Measurements from ENCODE around the gene ONECUT1.

Gene ONECUT1

GRCh38 chr15:52745326-52746161, 44.6 kb downstream of the ONECUT1 start:
- TF ChIP-seq, protein P1, sequence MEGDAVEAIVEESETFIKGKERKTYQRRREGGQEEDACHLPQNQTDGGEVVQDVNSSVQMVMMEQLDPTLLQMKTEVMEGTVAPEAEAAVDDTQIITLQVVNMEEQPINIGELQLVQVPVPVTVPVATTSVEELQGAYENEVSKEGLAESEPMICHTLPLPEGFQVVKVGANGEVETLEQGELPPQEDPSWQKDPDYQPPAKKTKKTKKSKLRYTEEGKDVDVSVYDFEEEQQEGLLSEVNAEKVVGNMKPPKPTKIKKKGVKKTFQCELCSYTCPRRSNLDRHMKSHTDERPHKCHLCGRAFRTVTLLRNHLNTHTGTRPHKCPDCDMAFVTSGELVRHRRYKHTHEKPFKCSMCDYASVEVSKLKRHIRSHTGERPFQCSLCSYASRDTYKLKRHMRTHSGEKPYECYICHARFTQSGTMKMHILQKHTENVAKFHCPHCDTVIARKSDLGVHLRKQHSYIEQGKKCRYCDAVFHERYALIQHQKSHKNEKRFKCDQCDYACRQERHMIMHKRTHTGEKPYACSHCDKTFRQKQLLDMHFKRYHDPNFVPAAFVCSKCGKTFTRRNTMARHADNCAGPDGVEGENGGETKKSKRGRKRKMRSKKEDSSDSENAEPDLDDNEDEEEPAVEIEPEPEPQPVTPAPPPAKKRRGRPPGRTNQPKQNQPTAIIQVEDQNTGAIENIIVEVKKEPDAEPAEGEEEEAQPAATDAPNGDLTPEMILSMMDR (IDR thresholded peaks at IDR 0.05; ENCODE audit: borderline replicate concordance, control extremely low read depth, extremely low read depth, insufficient read depth, missing control alignments): no peak
- no peak for DNase-seq (ENCODE audit: low spot score)
- in situ Hi-C loops (cut with MboI; ENCODE audit: low sequenced_read_pairs, unreplicated experiment): no loop called here

DNA sequence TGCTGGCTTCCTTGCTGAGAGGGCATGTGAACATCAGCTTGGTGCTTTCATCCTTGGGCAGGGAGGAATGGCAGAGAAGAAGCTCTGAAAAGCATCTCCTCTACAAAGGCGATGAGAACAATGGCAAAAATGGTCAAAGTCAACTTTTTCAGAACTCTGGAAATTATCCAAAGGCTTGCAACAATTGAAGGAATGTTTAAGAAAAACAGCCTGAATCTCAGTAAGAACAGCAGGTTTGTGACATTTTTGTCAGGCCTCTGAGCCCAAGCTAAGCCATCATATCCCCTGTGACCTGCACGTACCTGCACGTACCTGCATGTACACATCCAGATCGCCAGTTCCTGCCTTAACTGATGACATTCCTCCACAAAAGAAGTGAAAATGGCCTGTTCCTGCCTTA, 51.8 kb downstream of the ONECUT1 start:
- TF ChIP-seq, protein P1 (IDR thresholded peaks at IDR 0.05; ENCODE audit: borderline replicate concordance, control extremely low read depth, extremely low read depth, insufficient read depth, missing control alignments): no peak
- in situ Hi-C loops (cut with MboI; ENCODE audit: low sequenced_read_pairs, unreplicated experiment): loop anchor here (10.0 kb wide), 2 partner anchors 414 to 494 kb away; no protein-coding TSS in a partner anchor
- DNase-seq (ENCODE audit: low spot score): no peak

- TF ChIP-seq, protein P1 (IDR thresholded peaks at IDR 0.05; ENCODE audit: borderline replicate concordance, control extremely low read depth, extremely low read depth, insufficient read depth, missing control alignments): no peak
- in situ Hi-C loops (cut with MboI; ENCODE audit: low sequenced_read_pairs, unreplicated experiment): loop anchor here (10.0 kb wide), 2 partner anchors 413 to 493 kb away; no protein-coding TSS in a partner anchor
- no peak for DNase-seq (ENCODE audit: low spot score)
These were observed 52.4 kb downstream of the ONECUT1 start for GRCh38 chr15:52737720-52738119.

DNA sequence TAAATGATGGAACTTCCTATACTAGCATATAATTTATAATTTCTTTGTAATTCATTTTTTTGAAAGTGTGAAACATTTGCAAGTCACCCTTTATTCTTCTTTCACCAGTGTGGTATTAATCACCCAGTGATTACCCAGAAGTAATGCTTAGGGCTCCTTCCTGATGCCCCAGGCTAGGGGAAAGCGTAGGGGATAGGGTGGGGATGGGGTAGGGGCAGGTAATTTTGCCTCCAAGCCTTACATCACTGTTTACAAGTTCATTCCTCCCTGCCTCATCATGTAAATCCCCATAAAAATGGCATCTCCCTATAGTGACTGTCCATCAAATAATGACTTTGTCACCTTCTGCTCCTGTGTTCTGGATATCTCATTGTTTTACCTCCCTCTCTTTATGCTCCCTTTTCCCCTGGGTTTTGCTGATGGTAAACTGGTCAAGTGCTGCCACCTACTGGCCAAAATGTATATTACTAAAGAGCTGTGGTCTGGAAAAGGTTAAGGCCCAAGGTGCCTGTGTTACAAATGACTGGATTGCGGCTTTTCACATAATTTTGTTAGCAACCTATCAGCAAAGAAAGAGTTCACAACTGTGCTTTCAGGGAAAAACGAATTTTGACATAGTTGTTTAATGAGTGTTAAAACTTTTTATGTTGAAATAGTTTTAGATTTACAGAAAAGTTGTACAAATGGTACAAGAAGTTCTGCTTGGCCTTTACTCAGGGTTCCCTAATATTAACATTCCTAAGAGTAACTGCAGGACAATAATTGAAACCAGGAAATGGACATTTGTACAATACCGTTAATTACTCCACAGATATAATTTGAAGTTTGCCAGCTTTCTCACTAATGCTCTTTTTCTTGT, 54.7 kb downstream of the ONECUT1 start:
- in situ Hi-C loops (cut with MboI; ENCODE audit: low sequenced_read_pairs, unreplicated experiment): loop anchor here (10.0 kb wide), 2 partner anchors 411 to 491 kb away; no protein-coding TSS in a partner anchor
- DNase-seq (ENCODE audit: low spot score): peak; percentile 74
- TF ChIP-seq, protein P1 (IDR thresholded peaks at IDR 0.05; ENCODE audit: borderline replicate concordance, control extremely low read depth, extremely low read depth, insufficient read depth, missing control alignments): peak; percentile 51

DNA sequence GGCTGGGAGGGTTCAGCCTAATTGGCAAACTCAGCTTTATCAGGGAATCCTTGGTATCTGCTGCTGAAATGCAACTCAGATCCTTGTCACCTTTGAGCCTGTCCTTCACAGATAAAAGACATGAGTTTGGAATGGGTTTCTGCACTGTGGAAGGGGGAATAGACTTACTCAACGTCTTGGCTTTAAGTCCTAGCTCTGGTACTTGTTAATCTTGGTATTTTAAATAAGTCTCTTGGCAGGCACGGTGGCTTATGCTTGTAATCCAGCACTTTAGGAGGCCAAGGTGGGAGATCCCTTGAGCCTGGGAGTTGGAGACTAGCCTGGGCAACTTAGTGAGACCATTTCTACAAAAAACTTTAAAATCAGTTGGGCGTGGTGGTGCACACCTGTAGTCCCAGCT, 55.8 kb downstream of the ONECUT1 start:
- DNase-seq (ENCODE audit: low spot score): no peak
- TF ChIP-seq, protein P1 (IDR thresholded peaks at IDR 0.05; ENCODE audit: borderline replicate concordance, control extremely low read depth, extremely low read depth, insufficient read depth, missing control alignments): no peak
- in situ Hi-C loops (cut with MboI; ENCODE audit: low sequenced_read_pairs, unreplicated experiment): loop anchor here (10.0 kb wide), 2 partner anchors 410 to 490 kb away; no protein-coding TSS in a partner anchor

GRCh38 chr15:52733696-52734255, 56.4 kb downstream of the ONECUT1 start:
- in situ Hi-C loops (cut with MboI; ENCODE audit: low sequenced_read_pairs, unreplicated experiment): loop anchor here (10.0 kb wide), 2 partner anchors 409 to 489 kb away; no protein-coding TSS in a partner anchor
- TF ChIP-seq, protein P1 (IDR thresholded peaks at IDR 0.05; ENCODE audit: borderline replicate concordance, control extremely low read depth, extremely low read depth, insufficient read depth, missing control alignments): no peak
- DNase-seq (ENCODE audit: low spot score): no peak

All from GM13976 (cell line).